GF-D8 (cell line): ENCODE measurements around the gene COMP.

ENCODE experiments used
- DNase-seq: peaks from one replicate; lab custom pipeline; 2025; lab: John Stamatoyannopoulos, UW

COMP gene

DNA sequence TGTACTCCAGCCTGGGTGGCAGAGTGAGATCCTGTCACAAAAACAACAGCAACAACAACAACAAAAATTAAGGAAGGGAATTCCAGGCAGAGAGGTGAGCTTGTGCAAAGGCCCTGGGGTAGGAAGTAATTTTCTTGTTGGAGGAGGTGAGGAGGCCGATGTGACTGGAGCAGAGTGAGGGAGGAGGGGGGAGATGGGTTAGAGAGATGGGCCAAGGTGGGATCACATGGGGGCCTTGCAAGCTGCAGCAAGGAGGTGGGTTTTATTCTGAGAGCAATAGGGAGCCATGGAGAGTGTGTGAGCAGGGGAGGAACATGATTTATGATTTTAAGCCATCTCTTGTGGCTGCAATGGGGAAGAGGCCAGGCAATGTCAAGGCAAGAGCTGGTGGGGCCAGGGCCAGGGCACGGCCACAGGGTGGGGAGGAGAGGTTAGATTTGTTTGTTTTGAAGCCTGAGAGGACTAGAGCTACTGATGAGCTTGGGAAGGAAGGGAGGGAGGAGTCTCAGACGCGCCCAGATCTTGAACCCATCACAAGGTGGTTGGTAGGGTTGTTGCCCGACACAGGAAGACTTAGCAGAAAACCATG, 12.5 kb upstream of the COMP start:
- no peak for DNase-seq

- no peak for DNase-seq
These were observed 11.2 kb upstream of the COMP start for GRCh38 chr19:18802354-18802753.

DNA sequence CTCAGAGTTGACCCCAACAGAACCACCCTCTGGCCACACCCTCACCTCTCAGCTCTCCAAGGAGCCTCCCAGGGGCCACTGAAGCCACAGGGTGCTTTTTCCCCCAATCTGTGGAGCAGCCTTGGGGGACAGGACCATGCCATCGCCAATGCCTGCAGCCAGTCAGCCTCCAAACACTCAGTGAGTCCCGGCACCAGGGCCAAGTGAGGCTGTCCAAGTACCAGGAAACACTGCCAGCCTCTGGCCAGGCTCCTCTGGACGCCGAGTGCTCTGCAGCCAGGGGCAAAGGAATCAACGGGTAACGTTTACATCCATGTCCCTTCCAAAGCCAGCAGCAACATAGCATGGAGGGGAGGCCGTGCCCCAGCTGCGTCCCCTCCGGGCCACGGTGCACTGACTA, 9.5 kb upstream of the COMP start:
- DNase-seq: no peak

GRCh38 chr19:18800079-18800478, 9.0 kb upstream of the COMP start:
- no peak for DNase-seq

- no peak for DNase-seq
These were observed 8.4 kb upstream of the COMP start for GRCh38 chr19:18799389-18799970.

GRCh38 chr19:18798384-18799352, 7.6 kb upstream of the COMP start:
- DNase-seq: no peak

- DNase-seq: no peak
These were observed 5.1 kb upstream of the COMP start for GRCh38 chr19:18796239-18796638.

- DNase-seq: no peak
These were observed 4.4 kb upstream of the COMP start for GRCh38 chr19:18795540-18795939.

GRCh38 chr19:18794692-18795091, 3.6 kb upstream of the COMP start:
- no peak for DNase-seq

- DNase-seq: no peak
These were observed 2.9 kb upstream of the COMP start for GRCh38 chr19:18794029-18794313.

DNA sequence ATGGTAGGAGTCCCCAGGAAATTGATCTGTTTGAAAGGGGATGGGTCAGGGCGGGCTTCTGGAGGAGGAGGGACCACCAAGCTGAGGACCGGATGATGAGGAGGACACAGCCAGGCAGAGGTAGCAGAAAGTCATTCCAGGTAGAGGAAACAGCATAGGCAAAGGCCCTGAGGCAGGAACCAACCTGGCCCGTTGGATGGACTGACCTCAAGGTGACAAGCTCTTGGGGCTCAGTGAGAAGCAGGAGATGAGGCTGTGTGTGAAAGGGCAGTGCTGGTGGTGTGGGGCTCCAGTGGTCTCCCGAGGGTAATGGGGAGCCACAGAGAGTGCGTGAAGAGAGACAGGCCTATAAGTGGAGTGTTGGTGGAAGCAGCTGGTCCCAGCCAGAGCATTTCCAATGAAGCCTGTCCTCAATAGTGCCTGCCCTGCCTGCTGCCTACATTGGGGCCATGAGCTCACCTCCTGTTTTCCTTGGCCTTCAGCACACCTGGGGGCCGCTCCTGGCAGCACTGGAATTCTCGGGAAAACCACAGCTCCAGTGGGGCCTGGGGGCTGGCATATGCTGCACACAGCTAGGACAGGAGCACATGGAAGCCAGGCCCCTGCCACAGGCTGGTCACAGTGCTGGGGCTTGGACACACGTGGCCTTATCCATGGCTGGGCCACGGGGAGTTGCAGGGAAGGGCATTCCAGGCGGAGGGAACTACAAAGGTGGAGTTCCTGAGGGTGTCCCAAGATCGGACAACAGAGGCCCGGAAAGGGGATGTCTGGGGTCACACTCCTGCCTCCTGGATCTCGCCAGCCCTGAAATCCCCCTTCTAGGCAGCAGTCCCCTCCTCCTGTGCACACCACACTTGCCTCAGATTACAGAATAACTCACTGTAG, 2.3 kb upstream of the COMP start:
- DNase-seq: no peak

DNA sequence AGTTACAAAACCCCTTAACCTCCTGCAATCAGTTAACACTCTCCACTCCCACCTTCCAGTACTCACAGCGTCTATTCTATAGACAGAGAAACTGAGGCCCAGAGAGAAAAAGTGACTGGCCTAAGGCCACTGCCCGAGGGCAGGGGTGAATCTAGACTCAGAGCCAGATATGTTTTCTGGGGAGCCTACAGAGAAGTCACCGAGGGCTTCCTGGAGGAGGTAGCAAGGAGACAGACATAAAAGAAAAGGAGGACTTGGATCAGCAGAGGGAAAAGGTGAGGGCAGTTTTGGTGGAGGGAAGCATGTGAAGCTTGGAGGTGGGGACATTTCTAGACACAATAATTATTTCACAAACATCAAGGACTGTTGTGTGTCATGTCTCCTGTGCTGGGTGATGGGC, 1.6 kb upstream of the COMP start:
- no peak for DNase-seq

DNA sequence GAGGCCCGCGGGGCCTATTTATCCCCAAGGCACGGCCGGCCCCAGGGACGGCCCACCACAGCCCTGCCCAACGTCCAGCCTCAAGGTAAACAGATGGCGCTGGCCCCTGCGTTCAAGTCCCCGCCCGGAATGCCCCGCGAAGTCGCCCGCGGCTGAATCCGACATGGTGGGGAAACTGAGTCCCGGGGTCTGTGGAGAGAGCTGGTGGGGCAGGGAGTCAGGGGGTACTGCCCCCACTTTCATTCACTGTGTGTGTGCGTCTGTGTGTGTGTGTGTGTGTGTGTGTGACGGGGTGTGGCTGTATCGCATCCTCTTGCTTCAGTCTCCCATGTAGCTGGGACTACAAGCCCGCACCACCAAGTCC, 192 bp upstream of the COMP start:
- no peak for DNase-seq

DNA sequence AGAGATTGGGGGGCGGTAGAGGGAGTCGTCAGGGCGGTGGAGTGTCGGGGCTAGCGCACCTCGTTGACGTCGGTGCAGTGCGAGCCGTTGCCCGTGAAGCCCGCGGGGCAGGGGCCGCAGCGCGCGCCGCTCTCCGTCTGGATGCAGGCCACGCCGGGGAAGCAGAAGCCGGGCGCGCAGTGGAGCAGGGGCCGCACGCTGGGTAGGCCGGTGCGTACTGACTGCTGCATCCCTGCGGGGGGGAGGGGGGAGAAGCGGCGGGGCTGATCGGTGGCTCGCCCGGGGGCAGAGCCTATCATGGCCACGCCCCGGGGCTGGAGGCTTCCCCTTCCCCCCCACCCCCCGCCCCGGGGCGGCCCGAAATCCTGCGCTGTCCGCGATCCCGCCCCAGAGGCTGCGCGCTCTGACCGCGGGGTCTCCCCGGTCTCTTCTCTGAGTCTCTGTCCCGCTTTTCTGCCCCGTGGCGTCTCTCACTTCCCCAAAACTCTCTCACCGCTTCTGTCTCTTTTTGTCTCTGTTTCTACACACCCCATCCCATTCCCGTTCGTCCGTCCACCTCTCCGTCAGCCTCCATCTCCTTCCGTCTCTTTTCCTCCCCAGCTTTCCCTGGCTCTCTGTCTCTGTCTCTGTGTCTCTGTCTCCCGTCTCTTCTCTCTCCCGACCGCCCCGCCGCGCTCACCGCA, 1.1 kb downstream of the COMP start:
- DNase-seq: no peak

- no peak for DNase-seq
These were observed 1.7 kb downstream of the COMP start for GRCh38 chr19:18789422-18789869.

- no peak for DNase-seq
These were observed 2.3 kb downstream of the COMP start for GRCh38 chr19:18788529-18789421.

DNA sequence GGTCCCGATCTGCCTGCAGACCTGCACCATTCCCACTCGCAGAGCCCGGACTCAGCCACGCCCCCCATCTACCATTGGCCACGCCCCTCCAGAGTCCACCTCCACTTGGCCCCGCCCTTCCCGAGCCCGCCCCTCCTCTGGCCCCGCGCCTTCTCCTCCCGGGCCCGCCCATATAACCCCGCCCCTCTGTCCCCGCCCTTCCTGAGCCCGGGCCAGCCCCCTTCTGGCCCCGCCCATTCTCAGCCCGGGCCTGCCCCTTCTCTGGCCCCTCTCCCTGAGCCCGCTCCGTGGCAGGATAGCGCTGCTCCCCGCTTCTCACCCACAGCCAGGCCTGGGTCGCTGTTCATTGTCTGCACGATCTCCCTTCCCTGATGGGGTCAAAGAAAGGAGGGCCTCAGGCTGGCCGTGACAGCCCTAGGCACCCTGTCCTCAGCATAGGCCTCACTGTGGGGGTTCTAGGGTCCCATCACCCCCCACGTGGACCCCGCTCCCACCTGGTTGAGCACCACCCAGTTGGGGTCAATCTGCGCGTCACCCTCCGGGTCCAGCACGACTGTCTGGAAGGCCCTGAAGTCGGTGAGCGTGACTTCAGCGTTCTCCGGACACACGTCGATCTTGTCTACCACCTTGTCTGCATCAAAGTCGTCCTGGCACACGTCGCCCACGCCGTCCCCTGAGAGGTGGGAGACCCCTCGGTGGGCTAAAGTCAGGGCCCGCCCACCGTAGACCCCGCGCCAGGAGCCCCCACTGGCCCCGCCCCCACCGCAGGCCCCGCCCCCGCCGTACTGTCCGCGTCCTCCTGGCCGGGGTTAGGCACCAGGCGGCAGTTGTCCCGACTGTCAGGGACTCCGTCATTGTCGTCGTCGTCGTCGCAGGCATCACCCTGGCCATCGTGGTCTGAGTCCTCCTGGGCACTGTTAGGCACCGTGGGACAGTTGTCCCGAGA, 5.7 kb downstream of the COMP start:
- DNase-seq: no peak

- DNase-seq: no peak
These were observed 6.4 kb downstream of the COMP start for GRCh38 chr19:18784786-18785120.

DNA sequence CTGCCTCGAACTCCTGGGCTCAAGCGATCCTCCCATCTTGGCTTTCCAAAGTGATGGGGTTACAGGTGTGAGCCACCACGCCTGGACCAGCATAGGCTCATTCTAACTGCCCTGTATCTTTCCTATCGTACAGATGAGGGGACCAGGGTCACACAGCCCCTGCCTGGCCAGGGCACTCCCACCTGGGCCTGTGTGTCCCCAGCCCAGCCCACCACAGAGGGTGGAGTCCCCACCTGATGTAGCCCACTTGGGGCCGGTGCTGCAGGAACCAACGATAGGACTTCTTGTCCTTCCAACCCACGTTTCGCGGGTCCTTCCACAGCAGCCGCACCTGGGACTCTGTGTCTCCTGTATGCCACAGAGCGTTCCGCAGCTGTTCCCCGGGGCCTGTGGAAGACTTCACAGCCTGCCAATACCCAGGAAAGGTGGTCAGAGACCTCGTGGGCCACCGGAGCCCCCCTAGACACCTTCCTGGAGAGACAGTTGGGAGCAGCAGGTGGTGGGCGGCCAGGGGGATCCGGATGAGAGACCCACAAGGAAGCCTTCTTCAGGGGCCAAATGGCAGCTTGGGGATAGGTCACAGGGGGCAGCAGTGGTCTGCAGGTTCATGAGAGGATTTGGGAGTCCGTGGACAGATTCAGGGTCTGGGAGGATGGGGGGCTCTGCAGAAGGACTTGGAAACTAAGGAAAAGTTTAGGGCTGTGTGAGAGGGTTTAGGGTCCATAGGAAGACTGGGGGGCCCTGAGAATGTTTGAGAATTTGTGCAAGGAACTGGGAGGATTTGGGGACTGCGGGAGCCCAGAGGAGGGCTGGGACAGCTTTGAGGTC, 6.9 kb downstream of the COMP start:
- no peak for DNase-seq
